HCT116 (cell line): ENCODE results near the gene TNP1. TPM values are rescaled to one million over a fixed set of nuclear protein-coding genes. Genes with fewer than 3 reads are reported as not detected.

ENCODE experiments used
- ATAC-seq: fragments of 200-7000 bp; cut with Tn5 transposase; 2 replicates; pipeline ENCODE4 v1.9.1; 2020; ENCODE audit warnings: mild to moderate bottlenecking, moderate library complexity
- BruUV-seq: library from RNA; stranded (reverse); fragments of 400-500 nt; replicated peaks from 2 replicates; lab custom pipeline; 2021; lab: Mats Ljungman, UMichigan
- CTCF ChIA-PET: fragments of 300-600 bp; sonication (Branson Sonifier 250); formaldehyde crosslinking; loops from one replicate; lab custom pipeline; 2021; ENCODE audit warnings: antibody characterized with exemption; lab: Charles Lee
- POLR2A ChIA-PET: fragments of 300-600, 350-600 bp; sonication (Branson Sonifier 250); formaldehyde crosslinking; loops from one replicate; lab custom pipeline; 2021; ENCODE audit warnings: antibody characterized with exemption; lab: Charles Lee
- RAD21 ChIA-PET, 2 experiments: fragments of 300-600 bp; sonication (Branson Sonifier 250); formaldehyde crosslinking; loops; one replicate each; lab custom pipeline; 2023; ENCODE audit warnings: low total read pairs in 2 of 2; ENCODE audit not compliant: uncharacterized antibody in 2 of 2, unreplicated experiment in 2 of 2, low non-redundant PET in 1 of 2; lab: Charles Lee
- DNase-seq: peaks from one replicate; pipeline ENCODE4 v3.0.0-alpha.2; 2010; ENCODE audit warnings: low read depth, low spot score
- H2AFZ ChIP-seq: fragments of 200-600 bp; shearing (Covaris generic), sonication (generic); 2 replicates; pipeline ENCODE4 v1.6.1; 2017; ENCODE audit warnings: low read depth, mixed run types, mixed read lengths, antibody characterized with exemption, low read length; ENCODE audit not compliant: poor library complexity, severe bottlenecking
- H3K27ac ChIP-seq: 2 replicates; pipeline ENCODE4 v1.5.1; 2012; ENCODE audit warnings: low read depth, low read length
- H3K27me3 ChIP-seq: fragments of 200-600 bp; sonication (generic); 2 replicates; pipeline ENCODE4 v1.6.1; 2016; ENCODE audit warnings: mixed run types, low read length, mixed read lengths; ENCODE audit not compliant: insufficient read depth
- H3K36me3 ChIP-seq, 2 experiments: fragments of 200-500 bp in 1 of 2; fragments of 200-600 bp in 1 of 2; sonication (Bioruptor generic) in 1 of 2; sonication (generic) in 1 of 2; 2 replicates each; pipeline versions ENCODE4 v1.5.1 to v1.6.1; 2014 to 2016; ENCODE audit warnings: low read length in 2 of 2, inconsistent platforms in 1 of 2, mixed read lengths in 1 of 2, mixed run types in 1 of 2; ENCODE audit not compliant: insufficient read depth in 2 of 2, control insufficient read depth in 1 of 2
- H3K4me1 ChIP-seq, 2 experiments: fragments of 200-600 bp in 1 of 2; sonication (generic) in 1 of 2; 2 replicates each; pipeline versions ENCODE4 v1.5.1 to v1.6.1; 2012 to 2017; ENCODE audit warnings: low read length in 2 of 2, inconsistent platforms in 1 of 2, mild to moderate bottlenecking in 1 of 2, mixed read lengths in 1 of 2, mixed run types in 1 of 2, moderate library complexity in 1 of 2; ENCODE audit not compliant: insufficient read depth in 2 of 2, control insufficient read depth in 1 of 2
- H3K4me2 ChIP-seq: fragments of 200-600 bp; sonication (generic); 2 replicates; pipeline ENCODE4 v1.6.1; 2017; ENCODE audit warnings: mixed run types, low read length, mixed read lengths
- H3K4me3 ChIP-seq, 2 experiments: fragments of 200-600 bp in 1 of 2; sonication (generic) in 1 of 2; replicated peaks in 1 of 2; 2 replicates each; pipeline ENCODE4 v1.5.1; 2011 to 2016; ENCODE audit warnings: low read length in 2 of 2, control low read depth in 1 of 2, low read depth in 1 of 2, mild to moderate bottlenecking in 1 of 2, mixed read lengths in 1 of 2, mixed run types in 1 of 2
- H3K79me2 ChIP-seq: fragments of 200-600 bp; sonication (generic); 2 replicates; pipeline ENCODE4 v1.6.1; 2017; ENCODE audit warnings: mild to moderate bottlenecking, mixed run types, low read length, moderate library complexity, mixed read lengths; ENCODE audit not compliant: insufficient read depth
- H3K9ac ChIP-seq: fragments of 200-600 bp; sonication (generic); 2 replicates; pipeline ENCODE4 v1.6.1; 2016; ENCODE audit warnings: low read length, mixed read lengths
- H3K9me2 ChIP-seq: fragments of 200-600 bp; sonication (generic), shearing (Covaris generic); 2 replicates; pipeline ENCODE4 v1.6.1; 2017; ENCODE audit warnings: mixed run types, mild to moderate bottlenecking, moderate library complexity; ENCODE audit not compliant: insufficient read depth
- H3K9me3 ChIP-seq, 2 experiments: fragments of 200-500 bp in 1 of 2; fragments of 200-600 bp in 1 of 2; sonication (Bioruptor generic) in 1 of 2; sonication (generic) in 1 of 2; 2 replicates each; pipeline ENCODE4 v1.6.1; 2014 to 2017; ENCODE audit warnings: low read length in 2 of 2, mixed read lengths in 2 of 2, inconsistent platforms in 1 of 2, low read depth in 1 of 2, mild to moderate bottlenecking in 1 of 2, mixed run types in 1 of 2, moderate library complexity in 1 of 2; ENCODE audit not compliant: control insufficient read depth in 1 of 2, insufficient read depth in 1 of 2
- H4K20me1 ChIP-seq: fragments of 200-600 bp; sonication (generic), shearing (Covaris generic); 2 replicates; pipeline ENCODE4 v1.6.1; 2017; ENCODE audit warnings: mixed run types, mild to moderate bottlenecking, moderate library complexity; ENCODE audit not compliant: insufficient read depth
- EGR1 ChIP-seq: IDR thresholded peaks from 2 replicates; pipeline ENCODE4 v1.6.1; 2012; ENCODE audit warnings: low read depth
- EZH2 ChIP-seq: fragments of 200-600 bp; sonication (generic); IDR thresholded peaks from 2 replicates; pipeline ENCODE4 v1.6.1; 2017; ENCODE audit warnings: antibody characterized with exemption, mixed run types
- EZH2phosphoT487 ChIP-seq: fragments of 200-600 bp; IDR thresholded peaks from 2 replicates; pipeline ENCODE4 v1.6.1; 2018; ENCODE audit warnings: antibody characterized with exemption, borderline replicate concordance
- FOSL1 ChIP-seq: IDR thresholded peaks from 2 replicates; pipeline ENCODE4 v1.6.1; 2012; ENCODE audit warnings: low read depth
- MAX ChIP-seq: IDR thresholded peaks from 2 replicates; pipeline ENCODE4 v1.6.1; 2012
- SIN3A ChIP-seq: IDR thresholded peaks from 2 replicates; pipeline ENCODE4 v1.6.1; 2012; ENCODE audit warnings: low read depth
- SRF ChIP-seq: IDR thresholded peaks from 2 replicates; pipeline ENCODE4 v1.6.1; 2012; ENCODE audit warnings: low read depth
- TCF7L2 ChIP-seq: IDR thresholded peaks from 2 replicates; pipeline ENCODE4 v1.7.0; 2011; ENCODE audit warnings: borderline replicate concordance, inconsistent platforms; ENCODE audit not compliant: insufficient read depth, insufficient read length; ENCODE audit errors: extremely low read depth
- ZFX ChIP-seq: fragments of 450-650 bp; IDR thresholded peaks from 2 replicates; pipeline ENCODE4 v1.6.1; 2017
- intact Hi-C: fragments of 100-400 bp; cut with micrococcal nuclease; formaldehyde crosslinking; loops from 2 replicates; pipeline ENCODE4 v1.10.0; 2022
- total RNA-seq: library from RNA; stranded (reverse); gene quantifications from one replicate; pipeline ENCODE4 v1.2.1, GENCODE V29; 2021; ENCODE audit not compliant: unreplicated experiment
- TF ChIP-seq, protein P1 (sequence below): IDR thresholded peaks from 2 replicates; pipeline ENCODE4 v1.6.1; 2012

The TNP1 gene
- total RNA-seq, 1 experiment from 2014 or later = not detected

GRCh38 chr2:216860426-216861137 lies 718 bp upstream of the TNP1 start:
- TF ChIP-seq SRF = no peak
- TF ChIP-seq ZFX = no peak
- no peak for TF ChIP-seq MAX
- RAD21 ChIA-PET = no interaction called here
- no peak overlapping the region for H2AFZ ChIP-seq
- no peak overlapping the region for H3K4me2 ChIP-seq
- POLR2A ChIA-PET = no interaction called here
- ATAC-seq = no peak
- H3K36me3 ChIP-seq = no peaks in the 10 kb centered on the region
- peaks cover 50% of the 10 kb centered on the region for H3K27me3 ChIP-seq
- H3K4me1 ChIP-seq = no peaks in the 10 kb centered on the region
- no TSS peak for BruUV-seq
- H3K27ac ChIP-seq = no peak overlapping the region
- intact Hi-C loops = no loop called here
- H4K20me1 ChIP-seq = no peaks in the 10 kb centered on the region
- no peak overlapping the region for H3K9ac ChIP-seq
- H3K9me3 ChIP-seq = no peaks in the 10 kb centered on the region
- CTCF ChIA-PET = no interaction called here
- no peaks in the 10 kb centered on the region for H3K79me2 ChIP-seq
- no peak overlapping the region for H3K4me3 ChIP-seq
- no peak for DNase-seq
- H3K9me2 ChIP-seq = no peaks in the 10 kb centered on the region

- TF ChIP-seq, protein P1, sequence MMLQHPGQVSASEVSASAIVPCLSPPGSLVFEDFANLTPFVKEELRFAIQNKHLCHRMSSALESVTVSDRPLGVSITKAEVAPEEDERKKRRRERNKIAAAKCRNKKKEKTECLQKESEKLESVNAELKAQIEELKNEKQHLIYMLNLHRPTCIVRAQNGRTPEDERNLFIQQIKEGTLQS = no peak
- TF ChIP-seq SIN3A (no peak), EGR1 (no peak), EZH2 (no peak), EZH2phosphoT487 (no peak), TCF7L2 (no peak), FOSL1 (no peak)
- H3K4me1 ChIP-seq = no peaks in the 10 kb centered on the region
- H3K4me3 ChIP-seq = no peak overlapping the region
- no peaks in the 10 kb centered on the region for H4K20me1 ChIP-seq
- ChIA-PET CTCF (no interaction called here), POLR2A (no interaction called here), RAD21 (no interaction called here)
- intact Hi-C loops = no loop called here
- BruUV-seq = no TSS peak
- DNase-seq (no peak), ATAC-seq (no peak)
- H3K4me2 ChIP-seq = no peak overlapping the region
- no peaks in the 10 kb centered on the region for H3K79me2 ChIP-seq
- no peak overlapping the region for H3K9ac ChIP-seq
- H3K27ac ChIP-seq = no peak overlapping the region
- peaks cover 44% of the 10 kb centered on the region for H3K27me3 ChIP-seq
- no peaks in the 10 kb centered on the region for H3K9me2 ChIP-seq
- H3K36me3 ChIP-seq = no peaks in the 10 kb centered on the region
- no peak overlapping the region for H2AFZ ChIP-seq
- H3K9me3 ChIP-seq = no peaks in the 10 kb centered on the region
Observed at GRCh38 chr2:216858312-216858711, 1.6 kb downstream of the TNP1 start.
